Upper lobe of left lung (tissue), 6 donors: ENCODE data around the gene MSANTD1. TPM values are rescaled to one million over a fixed set of nuclear protein-coding genes. Genes with fewer than 3 reads are reported as not detected.
A peak's percentile ranks its signal among the peaks of the same experiment; 100 is the strongest.

Experiments used
- ATAC-seq, 2 donors: fragments of 200-7000 bp; cut with Tn5 transposase; one replicate each; pipeline ENCODE4 v1.9.1; 2022; ENCODE audit warnings: mild to moderate bottlenecking in 2 of 2, moderate library complexity in 2 of 2; ENCODE audit not compliant: low FRiP score in 2 of 2
- DNase-seq, 2 donors: peaks; one replicate each; pipeline ENCODE4 v3.0.0-alpha.2; 2019 to 2020
- H3K27ac ChIP-seq, 4 donors: fragments of 200-600 bp; sonication (generic); one replicate each; pipeline ENCODE4 v1.5.1; 2016 to 2019
- H3K27me3 ChIP-seq, 4 donors: fragments of 200-600 bp; sonication (generic); one replicate each; pipeline ENCODE4 v1.5.1; 2017 to 2019
- H3K36me3 ChIP-seq, 4 donors: fragments of 200-600 bp; sonication (generic); one replicate each; pipeline ENCODE4 v1.5.1; 2016 to 2019
- H3K4me1 ChIP-seq, 4 donors: fragments of 200-600 bp; sonication (generic); one replicate each; pipeline ENCODE4 v1.5.1; 2018 to 2019
- H3K4me3 ChIP-seq, 4 donors: fragments of 200-600 bp; sonication (generic); one replicate each; pipeline ENCODE4 v1.5.1; 2017 to 2019; ENCODE audit warnings: mild to moderate bottlenecking in 2 of 4, moderate library complexity in 1 of 4
- H3K9me3 ChIP-seq, 4 donors: fragments of 200-600 bp; sonication (generic); one replicate each; pipeline ENCODE4 v1.5.1; 2018 to 2019
- EP300 ChIP-seq, 4 donors: sonication (generic); formaldehyde crosslinking; IDR thresholded peaks; one replicate each; pipeline ENCODE4 v1.5.1; 2017; ENCODE audit warnings: antibody characterized with exemption in 4 of 4, control low read depth in 2 of 4
- POLR2A ChIP-seq, 4 donors: fragments of 450-650 bp; IDR thresholded peaks; one replicate each; pipeline ENCODE4 v1.5.1; 2016 to 2017; ENCODE audit warnings: antibody characterized with exemption in 4 of 4, mild to moderate bottlenecking in 2 of 4
- POLR2AphosphoS5 ChIP-seq, 2 donors: sonication (generic); formaldehyde crosslinking; IDR thresholded peaks; one replicate each; pipeline ENCODE4 v1.5.1; 2017; ENCODE audit warnings: antibody characterized with exemption in 2 of 2
- WGBS, 2 donors: methylation state at CpG; one replicate each; pipeline ENCODE4 v1.1.5; 2017 to 2018; 5-methylcytosine and 5-hydroxymethylcytosine counted together
- total RNA-seq, 6 donors: library from RNA; depleted of rRNA in 4 of 6; stranded (reverse); fragments of >200 nt in 4 of 6; gene quantifications; one replicate each; pipeline versions ENCODE4 v1.1.0 to v1.2.1, GENCODE V29; 2016 to 2021
- TF ChIP-seq, protein P1 (sequence below), 6 experiments: fragments of 450-650 bp in 4 of 6; fragments of 200-600 bp in 2 of 6; sonication (generic) in 2 of 6; IDR thresholded peaks; one replicate each; pipeline ENCODE4 v1.5.1; 2016 to 2019; ENCODE audit warnings: antibody characterized with exemption in 6 of 6
- donor health status: DM: no; HTN: no; CAD: no; lungs with moderate emphysema.
- donor health status: DM: no; HTN: yes; CAD: no; lungs with severe emphysema.

Gene MSANTD1
- total RNA-seq, 6 donors from 2014 or later = 1.00 to 7.3 (median 1.8) TPM

DNA sequence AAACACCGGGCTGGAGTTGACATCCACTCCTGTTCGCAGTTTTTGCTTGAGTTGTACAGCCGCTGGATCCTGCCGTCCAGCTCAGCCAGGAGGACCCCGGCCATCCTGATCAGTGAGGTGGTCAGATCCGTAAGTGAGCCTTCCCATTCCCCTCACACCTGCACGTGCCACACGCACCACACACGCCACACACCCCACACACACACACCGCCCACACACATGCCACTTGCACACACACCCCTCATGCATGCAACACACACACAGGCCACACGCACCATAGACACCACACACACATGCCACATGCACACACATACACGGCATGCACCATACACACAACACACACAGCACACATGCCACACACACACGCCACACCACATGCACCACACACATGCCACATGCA, 20.1 kb upstream of the MSANTD1 start:
- ATAC-seq = no peak
- Histone ChIP-seq H3K36me3 (peaks cover 36 to 93% (median 81%) of the 10 kb centered on the region in 4 donors), H3K9me3 (no peaks in the 10 kb centered on the region)

DNA sequence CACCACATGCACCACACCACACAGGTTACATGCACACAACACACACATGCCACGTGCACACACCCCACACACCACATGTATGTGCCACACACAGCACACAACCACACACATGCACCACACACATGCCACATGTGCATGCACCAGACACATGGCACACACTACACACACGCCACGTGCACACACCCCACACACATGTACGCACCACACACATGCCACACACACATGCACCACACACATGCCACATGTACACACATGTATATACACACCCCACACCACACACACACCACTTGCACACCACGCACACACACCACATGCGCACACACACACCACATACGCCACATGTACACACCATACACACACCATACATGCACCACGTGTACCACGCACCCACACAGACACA, 19.6 kb upstream of the MSANTD1 start:
- TF ChIP-seq EP300 (IDR thresholded peaks at IDR 0.05) (no peak), POLR2A (IDR thresholded peaks at IDR 0.05) (no peak), POLR2AphosphoS5 (IDR thresholded peaks at IDR 0.05) (no peak)
- TF ChIP-seq, protein P1, sequence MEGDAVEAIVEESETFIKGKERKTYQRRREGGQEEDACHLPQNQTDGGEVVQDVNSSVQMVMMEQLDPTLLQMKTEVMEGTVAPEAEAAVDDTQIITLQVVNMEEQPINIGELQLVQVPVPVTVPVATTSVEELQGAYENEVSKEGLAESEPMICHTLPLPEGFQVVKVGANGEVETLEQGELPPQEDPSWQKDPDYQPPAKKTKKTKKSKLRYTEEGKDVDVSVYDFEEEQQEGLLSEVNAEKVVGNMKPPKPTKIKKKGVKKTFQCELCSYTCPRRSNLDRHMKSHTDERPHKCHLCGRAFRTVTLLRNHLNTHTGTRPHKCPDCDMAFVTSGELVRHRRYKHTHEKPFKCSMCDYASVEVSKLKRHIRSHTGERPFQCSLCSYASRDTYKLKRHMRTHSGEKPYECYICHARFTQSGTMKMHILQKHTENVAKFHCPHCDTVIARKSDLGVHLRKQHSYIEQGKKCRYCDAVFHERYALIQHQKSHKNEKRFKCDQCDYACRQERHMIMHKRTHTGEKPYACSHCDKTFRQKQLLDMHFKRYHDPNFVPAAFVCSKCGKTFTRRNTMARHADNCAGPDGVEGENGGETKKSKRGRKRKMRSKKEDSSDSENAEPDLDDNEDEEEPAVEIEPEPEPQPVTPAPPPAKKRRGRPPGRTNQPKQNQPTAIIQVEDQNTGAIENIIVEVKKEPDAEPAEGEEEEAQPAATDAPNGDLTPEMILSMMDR (IDR thresholded peaks at IDR 0.05) = no peak
- Histone ChIP-seq H3K27ac (no peak overlapping the region), H3K9me3 (no peaks in the 10 kb centered on the region), H3K27me3 (no peaks in the 10 kb centered on the region), H3K4me1 (peaks cover 4 to 19% (median 15%) of the 10 kb centered on the region in 4 donors), H3K4me3 (no peak overlapping the region), H3K36me3 (peaks cover 33 to 93% (median 79%) of the 10 kb centered on the region in 4 donors)
- ATAC-seq (no peak), DNase-seq (no peak)
- WGBS, 2 donors = 96 to 98% methylated on average over 9 of the region's 9 CpGs

More for the DNA sequence above, 20.1 kb upstream of the MSANTD1 start:
- TF ChIP-seq POLR2AphosphoS5 (IDR thresholded peaks at IDR 0.05) (no peak), POLR2A (IDR thresholded peaks at IDR 0.05) (no peak), EP300 (IDR thresholded peaks at IDR 0.05) (no peak)
- TF ChIP-seq, protein P1 (IDR thresholded peaks at IDR 0.05) = no peak
- H3K27ac ChIP-seq = no peak overlapping the region
- H3K4me3 ChIP-seq = no peak overlapping the region
- WGBS, 2 donors = 95 to 97% methylated on average over 13 of the region's 13 CpGs
- peak in 1 of 2 donors; percentile 41 for DNase-seq
- H3K4me1 ChIP-seq = peaks cover 4 to 19% (median 15%) of the 10 kb centered on the region in 4 donors
- no peaks in the 10 kb centered on the region for H3K27me3 ChIP-seq

DNA sequence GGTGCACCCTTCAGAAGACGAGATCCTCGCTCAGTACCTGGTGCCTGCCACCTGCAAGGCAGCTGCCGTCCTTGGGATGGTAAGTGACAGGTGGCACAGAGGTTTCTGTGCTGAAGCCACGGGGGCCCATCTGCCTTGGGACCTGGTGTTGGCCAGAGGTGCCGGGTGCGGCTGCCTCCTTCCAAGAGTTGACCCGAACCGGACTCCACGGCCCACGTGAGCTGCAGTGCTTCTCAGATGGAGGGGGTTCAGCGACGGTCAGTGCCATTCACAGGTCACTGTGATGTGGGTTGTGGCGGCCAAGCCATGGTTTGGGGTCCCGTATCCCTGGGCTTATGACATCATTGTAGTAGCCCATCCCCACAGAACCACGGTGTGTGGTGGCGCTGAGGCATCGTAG, 19.0 kb upstream of the MSANTD1 start:
- Histone ChIP-seq H3K9me3 (no peaks in the 10 kb centered on the region), H3K36me3 (peaks cover 33 to 92% (median 79%) of the 10 kb centered on the region in 4 donors), H3K4me1 (peaks cover 4 to 19% (median 11%) of the 10 kb centered on the region in 4 donors), H3K4me3 (no peak overlapping the region), H3K27ac (no peak overlapping the region), H3K27me3 (no peaks in the 10 kb centered on the region)
- ATAC-seq (no peak), DNase-seq (peak in 1 of 2 donors; percentile 56)
- WGBS, 2 donors = 93 to 96% methylated on average over 10 to 14 of the region's 17 CpGs
- TF ChIP-seq, protein P1 (IDR thresholded peaks at IDR 0.05) = no peak
- no peak for TF ChIP-seq POLR2AphosphoS5 (IDR thresholded peaks at IDR 0.05)
- TF ChIP-seq EP300 (IDR thresholded peaks at IDR 0.05) = no peak
- no peak for TF ChIP-seq POLR2A (IDR thresholded peaks at IDR 0.05)

DNA sequence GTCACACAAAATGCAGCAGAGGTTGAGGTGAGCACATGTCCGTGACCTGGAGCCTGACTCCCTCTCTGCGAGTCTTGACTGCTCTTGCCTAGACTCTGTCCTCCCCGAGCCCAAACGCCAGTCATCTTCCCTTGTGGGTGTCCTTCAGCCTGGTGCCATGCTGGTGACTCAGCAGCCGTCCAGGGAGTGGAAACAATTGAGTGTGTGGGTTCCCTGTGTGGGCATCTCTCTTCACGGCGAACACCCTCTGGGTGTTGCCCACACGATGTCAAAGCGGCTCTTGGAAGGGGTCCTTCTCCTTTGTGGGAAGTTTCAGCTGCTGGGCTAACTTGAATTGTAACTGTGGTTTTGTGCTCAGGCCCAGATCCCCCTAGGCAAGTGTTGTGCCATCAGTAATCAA, 17.5 kb upstream of the MSANTD1 start:
- Histone ChIP-seq H3K36me3 (peaks cover 39 to 92% (median 84%) of the 10 kb centered on the region in 4 donors), H3K9me3 (no peaks in the 10 kb centered on the region)
- DNase-seq = no peak

More for the DNA sequence above, 17.5 kb upstream of the MSANTD1 start:
- Histone ChIP-seq H3K4me1 (peaks cover 0 to 5% (median under 1%) of the 10 kb centered on the region in 4 donors), H3K27ac (no peak overlapping the region), H3K4me3 (no peak overlapping the region), H3K27me3 (no peaks in the 10 kb centered on the region)
- WGBS, 2 donors = 81 to 91% methylated on average over 4 to 9 of the region's 9 CpGs
- no peak for ATAC-seq
- no peak for TF ChIP-seq POLR2A (IDR thresholded peaks at IDR 0.05)
- TF ChIP-seq, protein P1 (IDR thresholded peaks at IDR 0.05) = no peak
- no peak for TF ChIP-seq POLR2AphosphoS5 (IDR thresholded peaks at IDR 0.05)
- TF ChIP-seq EP300 (IDR thresholded peaks at IDR 0.05) = no peak
